ENCODE measurements around the gene COL18A1.

DNA sequence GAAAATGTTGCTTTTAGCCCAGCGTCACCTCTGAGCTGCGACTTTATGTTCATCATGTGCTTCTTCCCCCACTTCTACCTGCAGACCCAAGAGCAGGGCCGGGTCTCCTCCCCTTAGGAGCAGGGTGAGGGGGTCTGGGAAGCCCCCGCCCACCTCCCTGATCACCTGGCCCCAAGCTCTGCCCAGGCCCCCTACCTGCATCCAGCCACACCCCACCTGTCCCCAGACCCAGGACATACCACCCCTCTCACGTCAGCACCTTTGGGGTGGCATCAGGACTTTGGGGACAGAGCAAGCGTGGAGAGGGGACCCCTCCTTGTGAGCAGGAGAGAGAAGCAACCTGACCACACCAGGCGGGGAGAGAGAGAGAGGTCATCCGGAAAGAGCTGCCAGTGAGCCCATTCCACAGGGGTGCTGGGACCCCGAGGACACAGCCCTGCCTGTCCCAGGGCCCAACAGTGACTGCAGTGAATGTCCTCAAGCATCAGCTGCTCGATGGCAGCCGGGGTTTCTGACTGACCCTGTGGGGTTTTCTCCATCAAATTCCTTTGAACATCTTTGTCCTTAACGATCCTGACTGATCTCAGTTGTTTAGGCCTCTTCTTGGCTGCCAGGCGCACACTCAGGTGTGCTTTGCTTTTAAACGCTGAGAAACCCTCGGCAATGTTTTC lies 42.8 kb upstream of the COL18A1 start:
- TF ChIP-seq, protein P1, sequence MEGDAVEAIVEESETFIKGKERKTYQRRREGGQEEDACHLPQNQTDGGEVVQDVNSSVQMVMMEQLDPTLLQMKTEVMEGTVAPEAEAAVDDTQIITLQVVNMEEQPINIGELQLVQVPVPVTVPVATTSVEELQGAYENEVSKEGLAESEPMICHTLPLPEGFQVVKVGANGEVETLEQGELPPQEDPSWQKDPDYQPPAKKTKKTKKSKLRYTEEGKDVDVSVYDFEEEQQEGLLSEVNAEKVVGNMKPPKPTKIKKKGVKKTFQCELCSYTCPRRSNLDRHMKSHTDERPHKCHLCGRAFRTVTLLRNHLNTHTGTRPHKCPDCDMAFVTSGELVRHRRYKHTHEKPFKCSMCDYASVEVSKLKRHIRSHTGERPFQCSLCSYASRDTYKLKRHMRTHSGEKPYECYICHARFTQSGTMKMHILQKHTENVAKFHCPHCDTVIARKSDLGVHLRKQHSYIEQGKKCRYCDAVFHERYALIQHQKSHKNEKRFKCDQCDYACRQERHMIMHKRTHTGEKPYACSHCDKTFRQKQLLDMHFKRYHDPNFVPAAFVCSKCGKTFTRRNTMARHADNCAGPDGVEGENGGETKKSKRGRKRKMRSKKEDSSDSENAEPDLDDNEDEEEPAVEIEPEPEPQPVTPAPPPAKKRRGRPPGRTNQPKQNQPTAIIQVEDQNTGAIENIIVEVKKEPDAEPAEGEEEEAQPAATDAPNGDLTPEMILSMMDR (IDR thresholded peaks at IDR 0.05; ENCODE audit: low read depth, low read length, missing input control): no peak
- no peak for TF ChIP-seq RAD21 (IDR thresholded peaks at IDR 0.05)
- TF ChIP-seq REST (IDR thresholded peaks at IDR 0.05): no peak

Measured in liver (tissue), 3 donors.